NCI-H524 (cell line): ENCODE measurements around the gene EPS15.

Experiments
- DNase-seq, 2 experiments: peaks; one replicate each; lab custom pipeline; 2025; lab: John Stamatoyannopoulos, UW

The EPS15 gene

GRCh38 chr1:51316113-51316845 is 202.8 kb downstream of the EPS15 start:
- no peak for DNase-seq

DNA sequence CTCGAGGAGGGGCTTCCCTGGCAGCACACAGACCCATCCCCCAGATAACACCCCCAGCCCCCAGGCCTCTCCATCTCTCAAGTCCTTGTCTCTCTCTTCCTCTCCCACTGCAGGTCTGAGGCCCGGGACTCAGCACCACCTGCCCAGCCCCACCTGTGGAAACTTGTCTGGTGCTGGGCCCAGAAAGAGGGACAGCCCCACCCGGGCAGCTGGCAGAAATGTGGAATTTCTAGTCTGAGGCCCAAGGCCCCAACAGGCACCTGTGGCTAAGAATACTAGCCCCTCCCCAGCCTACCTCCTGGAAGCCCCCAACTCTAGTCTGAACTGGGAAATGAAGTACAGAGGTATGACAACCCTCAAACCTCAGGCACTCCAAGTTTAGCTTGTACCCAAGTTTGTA is 204.1 kb downstream of the EPS15 start:
- DNase-seq = no peak

- no peak for DNase-seq
Measured at GRCh38 chr1:51313961-51314777, 204.9 kb downstream of the EPS15 start.

DNA sequence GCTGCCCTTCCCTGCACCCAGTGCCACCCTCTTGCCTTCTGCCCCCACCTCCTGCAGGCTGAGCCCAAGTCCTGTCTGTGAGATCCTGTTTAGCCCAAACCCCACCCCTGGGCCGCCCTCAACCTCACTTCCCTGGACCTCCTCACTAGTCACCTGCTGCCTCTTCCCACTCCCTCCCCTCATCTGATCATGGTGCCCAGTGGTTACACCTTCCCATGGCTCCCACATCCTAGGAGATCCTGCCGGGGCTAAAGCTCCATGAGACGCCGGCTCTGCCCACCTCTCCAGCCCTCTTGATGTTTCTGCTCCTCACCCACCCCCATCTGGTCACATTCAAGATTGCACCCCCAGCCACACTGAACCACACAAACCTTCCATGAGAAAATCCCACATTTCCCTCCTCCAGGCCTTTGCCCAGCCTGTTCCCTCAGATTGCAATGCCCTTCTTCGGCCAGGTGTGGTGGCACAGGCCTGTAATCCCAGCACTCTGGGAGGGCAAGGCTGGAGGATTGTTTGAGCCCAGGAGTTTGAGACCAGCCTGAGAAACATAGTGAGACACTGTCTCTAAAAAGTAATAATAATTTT is 205.7 kb downstream of the EPS15 start:
- peak in 1 of 2 experiments; percentile 35 for DNase-seq

DNA sequence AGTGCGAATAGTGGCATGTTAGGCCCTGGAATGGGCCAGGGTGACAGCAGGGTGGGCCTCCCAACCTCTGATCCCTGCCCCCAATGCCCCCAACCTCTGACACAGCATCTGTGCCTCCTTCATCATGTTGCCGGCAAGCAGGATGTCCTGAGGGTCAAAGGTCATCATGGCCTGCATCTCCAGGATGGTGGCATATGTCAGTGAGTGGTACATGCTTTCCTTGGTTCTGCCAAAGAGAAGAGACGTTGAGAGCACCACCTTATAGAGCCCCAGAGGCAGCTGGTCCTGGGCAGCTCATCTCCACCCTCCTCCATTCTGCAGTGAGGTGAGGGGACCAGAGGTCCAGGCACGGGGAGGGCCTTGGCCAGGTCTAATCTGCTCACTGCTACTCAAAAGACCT is 206.3 kb downstream of the EPS15 start:
- DNase-seq = no peak

DNA sequence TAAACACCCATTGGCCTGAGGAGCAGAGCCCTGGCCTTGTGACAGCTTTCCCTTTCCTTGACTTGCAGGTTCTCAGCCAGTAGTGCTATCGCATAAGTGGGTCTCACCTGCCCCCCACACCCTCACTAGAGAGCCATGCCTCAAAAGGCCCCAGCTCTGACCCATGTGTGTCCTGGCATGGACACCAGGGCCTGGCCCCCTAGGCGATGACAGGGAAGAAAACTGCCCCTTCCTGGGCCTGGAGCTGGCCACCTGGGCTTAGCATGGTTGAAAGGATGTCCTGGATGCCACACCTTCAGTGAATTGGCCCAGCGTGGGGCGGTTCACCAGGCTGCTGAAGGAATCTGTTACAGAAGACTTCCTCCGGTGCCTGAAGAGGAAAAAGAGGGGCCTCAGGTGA is 207.2 kb downstream of the EPS15 start:
- no peak for DNase-seq

GRCh38 chr1:51310871-51311613 is 208.0 kb downstream of the EPS15 start:
- DNase-seq = no peak

DNA sequence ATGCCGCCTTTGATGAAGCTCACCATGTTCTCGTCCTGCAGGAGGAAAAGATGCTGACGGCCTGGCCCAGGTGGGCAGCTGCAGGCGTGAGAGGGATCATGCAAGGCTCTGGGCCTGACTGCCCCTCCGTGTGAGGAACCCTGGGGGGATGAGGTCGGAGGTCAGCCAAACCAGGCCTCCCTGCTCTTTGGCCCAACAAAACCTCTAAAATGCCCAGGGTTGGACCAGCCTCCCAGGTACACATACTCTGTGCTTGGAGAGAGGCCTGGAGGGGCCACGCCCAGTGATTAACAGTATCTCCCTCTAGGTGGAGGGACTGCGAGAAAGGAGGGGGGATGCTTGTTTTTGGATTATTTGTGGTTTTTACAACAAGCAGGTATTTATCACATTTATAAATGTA is 209.8 kb downstream of the EPS15 start:
- no peak for DNase-seq

GRCh38 chr1:51308636-51309035 is 210.4 kb downstream of the EPS15 start:
- no peak for DNase-seq

GRCh38 chr1:51306950-51307349 is 212.1 kb downstream of the EPS15 start:
- DNase-seq = no peak

DNA sequence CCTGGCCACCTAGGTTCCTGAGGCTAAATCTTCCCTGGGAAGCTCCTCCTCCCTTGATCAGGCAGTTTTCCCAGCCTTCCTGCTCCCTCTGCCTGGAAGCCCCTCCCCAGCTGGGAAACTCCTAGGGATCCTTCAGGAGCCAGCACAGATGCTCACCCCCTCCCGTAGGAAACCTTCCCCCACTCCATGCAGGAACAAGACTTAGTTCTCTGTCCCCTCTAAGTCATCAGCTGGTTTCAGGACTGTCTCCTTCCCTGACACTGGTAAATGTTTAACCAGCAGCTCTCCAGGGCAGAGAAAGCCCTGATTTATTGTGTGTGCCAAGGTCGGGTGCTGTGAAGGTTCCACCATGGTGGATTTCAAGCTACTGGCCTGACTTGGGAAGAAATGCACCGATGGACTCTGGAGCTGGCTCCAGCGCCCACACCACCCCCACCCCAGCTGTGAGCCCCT is 213.7 kb downstream of the EPS15 start:
- peak; percentile 52 to 66 for DNase-seq

- no peak for DNase-seq
Measured at GRCh38 chr1:51304360-51304759, 214.7 kb downstream of the EPS15 start.
